AG10803 (cell line): ENCODE data around the gene ASIC4.

ENCODE experiments used
- DNase-seq: peaks from one replicate; pipeline ENCODE4 v3.0.0; 2010; ENCODE audit warnings: low read depth
- H3K4me3 ChIP-seq: 2 replicates; pipeline ENCODE4 v1.5.1; 2011; ENCODE audit warnings: mild to moderate bottlenecking, low read length, control low read depth
- CTCF ChIP-seq: conservative IDR thresholded peaks from 2 replicates; pipeline ENCODE4 v1.5.1; 2011; ENCODE audit warnings: mild to moderate bottlenecking, low read length, control low read depth, inconsistent platforms

Gene ASIC4

GRCh38 chr2:219531639-219532377 is 17.5 kb downstream of the ASIC4 start:
- DNase-seq = no peak
- no peak for TF ChIP-seq CTCF
- H3K4me3 ChIP-seq = no peak overlapping the region

- H3K4me3 ChIP-seq = no peak overlapping the region
- no peak for DNase-seq
- no peak for TF ChIP-seq CTCF
Observed at GRCh38 chr2:219532378-219532649, 18.0 kb downstream of the ASIC4 start.

GRCh38 chr2:219533930-219534661 is 19.8 kb downstream of the ASIC4 start:
- H3K4me3 ChIP-seq = no peak overlapping the region
- DNase-seq = no peak
- no peak for TF ChIP-seq CTCF

GRCh38 chr2:219536425-219536824 is 22.1 kb downstream of the ASIC4 start:
- no peak for TF ChIP-seq CTCF
- H3K4me3 ChIP-seq = no peak overlapping the region
- DNase-seq = no peak

- no peak for DNase-seq
- H3K4me3 ChIP-seq = no peak overlapping the region
- no peak for TF ChIP-seq CTCF
Observed at GRCh38 chr2:219536967-219537366, 22.7 kb downstream of the ASIC4 start.

GRCh38 chr2:219537657-219538488 is 23.6 kb downstream of the ASIC4 start:
- TF ChIP-seq CTCF = no peak
- DNase-seq = no peak
- no peak overlapping the region for H3K4me3 ChIP-seq
